Transverse colon (tissue), 4 donors: Measurements from ENCODE around the gene PRLR. TPM values are rescaled to one million over a fixed set of nuclear protein-coding genes. Genes with fewer than 3 reads are reported as not detected.

Experiments
- DNase-seq: peaks from one replicate; pipeline ENCODE4 v3.0.0-alpha.2; 2019
- H3K27ac ChIP-seq, 4 donors: fragments of 200-600 bp; sonication (generic); 2 replicates each; pipeline ENCODE4 v1.5.1; 2016 to 2018; ENCODE audit warnings: inconsistent platforms in 4 of 4
- H3K27me3 ChIP-seq: fragments of 200-600 bp; sonication (generic); 2 replicates; pipeline ENCODE4 v1.5.1; 2017; ENCODE audit warnings: inconsistent platforms
- H3K36me3 ChIP-seq, 4 donors: fragments of 200-600 bp; sonication (generic); 2 replicates each; pipeline ENCODE4 v1.5.1; 2017 to 2019; ENCODE audit warnings: inconsistent platforms in 4 of 4
- H3K4me1 ChIP-seq, 4 donors: fragments of 200-600 bp; sonication (generic); 2 replicates each; pipeline ENCODE4 v1.5.1; 2017 to 2020; ENCODE audit warnings: inconsistent platforms in 4 of 4
- H3K4me3 ChIP-seq, 4 donors: fragments of 200-600 bp; sonication (generic); 1 replicate in 1 of 4; 2 replicates in 3 of 4; pipeline versions ENCODE4 v1.5.1 to v1.6.1; 2017 to 2019; ENCODE audit warnings: inconsistent platforms in 4 of 4
- H3K9me3 ChIP-seq, 2 donors: fragments of 200-600 bp; sonication (generic); 2 replicates each; pipeline ENCODE4 v1.5.1; 2017 to 2019; ENCODE audit warnings: inconsistent platforms in 2 of 2
- EP300 ChIP-seq: sonication (generic); formaldehyde crosslinking; IDR thresholded peaks from one replicate; pipeline ENCODE4 v1.6.1; 2017; ENCODE audit warnings: antibody characterized with exemption, low read depth
- POLR2A ChIP-seq: fragments of 450-650 bp; IDR thresholded peaks from one replicate; pipeline ENCODE4 v1.6.1; 2016; ENCODE audit warnings: antibody characterized with exemption, mild to moderate bottlenecking, moderate library complexity
- POLR2AphosphoS5 ChIP-seq, 3 donors: sonication (generic); formaldehyde crosslinking; IDR thresholded peaks; one replicate each; pipeline ENCODE4 v1.6.1; 2016; ENCODE audit warnings: antibody characterized with exemption in 3 of 3
- WGBS, 2 donors: methylation state at CpG; one replicate each; pipeline ENCODE4 v1.1.5; 2018; ENCODE audit warnings: low coverage in 1 of 2; 5-methylcytosine and 5-hydroxymethylcytosine counted together
- in situ Hi-C, 4 donors: fragments of 200-750 bp; cut with MboI; loops; one replicate each; pipeline versions ENCODE4 v1.15.0 to v1.15.1; 2017; ENCODE audit warnings: low sequenced_read_pairs in 3 of 4, low pct_ligation_motif_present in 1 of 4, low pct_unique_long_range_greater_than_20kb in 1 of 4
- intact Hi-C: fragments of 100-400 bp; cut with DNase I; formaldehyde crosslinking; loops from one replicate; pipeline ENCODE4 v1.15.1; 2023; ENCODE audit warnings: low total_unique reads
- total RNA-seq, 4 donors: library from RNA; depleted of rRNA; stranded (reverse); fragments of >200 nt; gene quantifications; one replicate each; pipeline ENCODE4 v1.1.0, GENCODE V29; 2016
- TF ChIP-seq, protein P1 (sequence below), 5 experiments: fragments of 200-600 bp in 3 of 5; fragments of 450-650 bp in 2 of 5; sonication (generic) in 3 of 5; IDR thresholded peaks; 1 replicate in 2 of 5; 2 replicates in 3 of 5; pipeline ENCODE4 v1.5.1; 2016 to 2017; ENCODE audit warnings: antibody characterized with exemption in 5 of 5, inconsistent platforms in 3 of 5, mild to moderate bottlenecking in 2 of 5, moderate library complexity in 1 of 5

Gene PRLR
- total RNA-seq, 4 donors from 2014 or later = 4.9 to 19.8 (median 13.0) TPM

DNA sequence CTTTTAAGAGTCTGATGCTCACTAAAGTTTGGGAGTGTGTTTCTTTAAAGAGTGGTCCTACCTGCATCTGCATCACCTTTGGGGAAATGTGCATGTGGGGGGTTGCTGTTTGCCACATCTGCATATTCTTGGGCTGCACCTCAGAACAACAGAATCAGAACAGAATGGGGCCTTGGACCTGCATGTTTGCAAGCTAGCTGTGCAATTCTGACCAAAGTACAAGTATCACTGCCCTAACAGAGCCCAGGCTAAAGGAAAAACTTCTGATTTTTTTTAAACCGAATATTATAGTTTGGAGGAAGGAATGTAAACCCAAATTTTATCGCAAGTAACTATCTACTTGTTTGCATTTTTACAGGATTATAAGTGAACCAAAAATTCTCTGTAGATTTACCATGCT is 34.2 kb upstream of the PRLR start:
- WGBS, 2 donors = 80% methylated on average over 1 to 2 of the region's 2 CpGs
- Histone ChIP-seq H3K27ac (no peak overlapping the region), H3K4me3 (no peak overlapping the region), H3K9me3 (no peaks in the 10 kb centered on the region), H3K27me3 (no peaks in the 10 kb centered on the region), H3K4me1 (no peaks in the 10 kb centered on the region), H3K36me3 (no peaks in the 10 kb centered on the region)
- DNase-seq = no peak
- in situ Hi-C loops (no loop called here), intact Hi-C loops (no loop called here)
- no peak for TF ChIP-seq POLR2AphosphoS5 (IDR thresholded peaks at IDR 0.05)
- TF ChIP-seq POLR2A = no peak
- no peak for TF ChIP-seq EP300
- TF ChIP-seq, protein P1, sequence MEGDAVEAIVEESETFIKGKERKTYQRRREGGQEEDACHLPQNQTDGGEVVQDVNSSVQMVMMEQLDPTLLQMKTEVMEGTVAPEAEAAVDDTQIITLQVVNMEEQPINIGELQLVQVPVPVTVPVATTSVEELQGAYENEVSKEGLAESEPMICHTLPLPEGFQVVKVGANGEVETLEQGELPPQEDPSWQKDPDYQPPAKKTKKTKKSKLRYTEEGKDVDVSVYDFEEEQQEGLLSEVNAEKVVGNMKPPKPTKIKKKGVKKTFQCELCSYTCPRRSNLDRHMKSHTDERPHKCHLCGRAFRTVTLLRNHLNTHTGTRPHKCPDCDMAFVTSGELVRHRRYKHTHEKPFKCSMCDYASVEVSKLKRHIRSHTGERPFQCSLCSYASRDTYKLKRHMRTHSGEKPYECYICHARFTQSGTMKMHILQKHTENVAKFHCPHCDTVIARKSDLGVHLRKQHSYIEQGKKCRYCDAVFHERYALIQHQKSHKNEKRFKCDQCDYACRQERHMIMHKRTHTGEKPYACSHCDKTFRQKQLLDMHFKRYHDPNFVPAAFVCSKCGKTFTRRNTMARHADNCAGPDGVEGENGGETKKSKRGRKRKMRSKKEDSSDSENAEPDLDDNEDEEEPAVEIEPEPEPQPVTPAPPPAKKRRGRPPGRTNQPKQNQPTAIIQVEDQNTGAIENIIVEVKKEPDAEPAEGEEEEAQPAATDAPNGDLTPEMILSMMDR (IDR thresholded peaks at IDR 0.05) = no peak

DNA sequence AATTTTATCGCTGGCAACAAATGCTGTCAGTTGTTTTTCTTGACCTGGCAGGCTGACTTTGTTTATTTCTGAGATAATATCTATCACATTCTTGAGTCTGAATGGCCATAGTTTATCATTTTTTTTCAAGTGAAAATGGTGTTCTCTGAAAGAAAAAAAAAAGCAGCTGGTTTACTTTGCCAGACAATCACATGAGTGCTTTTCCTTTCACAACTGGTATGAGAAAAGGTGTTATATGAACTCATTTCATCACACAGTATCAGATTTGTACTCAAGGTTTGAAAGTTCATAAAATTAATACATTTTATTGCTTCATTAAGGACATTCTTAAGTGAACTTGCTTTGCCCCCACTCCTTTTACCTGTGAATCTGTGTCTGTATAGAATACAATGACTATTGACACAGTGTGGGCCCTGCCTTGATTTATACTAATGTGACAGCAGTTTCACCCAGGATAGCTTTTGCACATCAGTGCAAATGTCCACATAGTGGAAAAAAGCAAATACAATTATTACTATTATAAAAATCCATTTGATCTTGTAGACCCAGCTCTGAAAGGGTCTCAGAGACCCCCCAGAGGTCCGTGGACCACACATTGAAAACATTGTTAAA is 33.1 kb upstream of the PRLR start:
- TF ChIP-seq POLR2AphosphoS5 (IDR thresholded peaks at IDR 0.05) (no peak), POLR2A (no peak), EP300 (no peak)
- TF ChIP-seq, protein P1 (IDR thresholded peaks at IDR 0.05) = no peak
- no peaks in the 10 kb centered on the region for H3K4me1 ChIP-seq
- DNase-seq = no peak

DNA sequence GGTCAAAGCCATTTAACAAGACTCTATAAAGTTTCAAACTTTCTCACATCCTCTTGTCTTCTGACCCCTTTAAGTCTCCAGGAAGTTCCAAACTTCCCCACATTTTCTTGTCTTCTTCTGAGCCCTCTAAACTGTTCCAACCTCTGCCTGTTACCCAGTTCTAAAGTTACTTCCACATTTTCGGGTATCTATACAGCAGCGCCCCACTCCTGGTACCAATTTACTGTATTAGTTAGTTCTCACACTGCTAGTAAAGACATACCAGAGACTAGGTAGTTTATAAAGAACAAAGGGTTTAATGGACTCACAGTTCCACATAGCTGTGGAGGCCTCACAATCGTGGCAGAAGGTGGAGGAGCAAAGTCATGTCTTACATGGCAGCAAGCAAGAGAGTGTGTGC is 23.3 kb upstream of the PRLR start:
- Histone ChIP-seq H3K4me3 (no peak overlapping the region), H3K27ac (no peak overlapping the region), H3K9me3 (peaks cover 12% of the 10 kb centered on the region in 2 donors), H3K27me3 (no peaks in the 10 kb centered on the region), H3K4me1 (peaks cover 0 to 10% (median 0%) of the 10 kb centered on the region in 4 donors), H3K36me3 (no peaks in the 10 kb centered on the region)
- TF ChIP-seq, protein P1 (IDR thresholded peaks at IDR 0.05) = no peak
- TF ChIP-seq POLR2A (no peak), EP300 (no peak), POLR2AphosphoS5 (IDR thresholded peaks at IDR 0.05) (no peak)
- DNase-seq = no peak
- intact Hi-C loops (no loop called here), in situ Hi-C loops (no loop called here)
- WGBS, 2 donors = 92 to 93% methylated on average over 3 of the region's 3 CpGs

More for the DNA sequence above, 33.1 kb upstream of the PRLR start:
- in situ Hi-C loops = no loop called here
- no peak overlapping the region for H3K27ac ChIP-seq
- no peaks in the 10 kb centered on the region for H3K9me3 ChIP-seq
- no peaks in the 10 kb centered on the region for H3K36me3 ChIP-seq
- H3K27me3 ChIP-seq = no peaks in the 10 kb centered on the region
- 78 to 79% methylated on average over 2 of the region's 2 CpGs for WGBS, 2 donors
- H3K4me3 ChIP-seq = no peak overlapping the region
- intact Hi-C loops = no loop called here

DNA sequence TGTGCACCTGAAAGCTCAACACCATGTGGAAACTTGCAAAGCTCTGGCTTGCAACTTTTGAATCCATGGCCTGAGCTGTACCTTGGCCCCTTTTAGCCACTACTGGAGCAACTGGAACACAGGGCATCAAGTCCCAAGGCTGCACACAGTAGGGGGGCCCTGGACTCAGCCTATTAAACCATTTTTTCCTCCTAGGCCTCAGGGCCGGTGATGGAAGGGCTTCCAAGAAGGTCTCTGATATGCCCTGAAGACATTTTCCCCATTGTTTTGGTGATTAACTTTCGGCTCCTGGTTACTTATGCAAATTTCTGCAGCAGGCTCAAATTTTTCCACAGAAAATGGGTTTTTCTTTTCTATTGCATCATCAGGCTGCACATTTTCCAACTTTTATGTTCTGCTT is 22.7 kb upstream of the PRLR start:
- WGBS, 2 donors = 60 to 81% methylated on average over 1 to 2 of the region's 2 CpGs

More for the DNA sequence above, 22.7 kb upstream of the PRLR start:
- DNase-seq = no peak
- Histone ChIP-seq H3K4me1 (peaks cover 0 to 16% (median 2%) of the 10 kb centered on the region in 4 donors), H3K4me3 (no peak overlapping the region), H3K9me3 (peaks cover 12% of the 10 kb centered on the region in 2 donors), H3K27me3 (no peaks in the 10 kb centered on the region), H3K36me3 (no peaks in the 10 kb centered on the region), H3K27ac (no peak overlapping the region)
- intact Hi-C loops (no loop called here), in situ Hi-C loops (no loop called here)
- TF ChIP-seq, protein P1 (IDR thresholded peaks at IDR 0.05) = no peak
- TF ChIP-seq EP300 = no peak
